ENCODE results near the gene DENND1A. TPM values are rescaled to one million over a fixed set of nuclear protein-coding genes. Genes with fewer than 3 reads are reported as not detected.

Gene DENND1A
- total and polyA plus RNA-seq, 2 experiments from 2014 or later, result 13.1 to 28.7 TPM

DNA sequence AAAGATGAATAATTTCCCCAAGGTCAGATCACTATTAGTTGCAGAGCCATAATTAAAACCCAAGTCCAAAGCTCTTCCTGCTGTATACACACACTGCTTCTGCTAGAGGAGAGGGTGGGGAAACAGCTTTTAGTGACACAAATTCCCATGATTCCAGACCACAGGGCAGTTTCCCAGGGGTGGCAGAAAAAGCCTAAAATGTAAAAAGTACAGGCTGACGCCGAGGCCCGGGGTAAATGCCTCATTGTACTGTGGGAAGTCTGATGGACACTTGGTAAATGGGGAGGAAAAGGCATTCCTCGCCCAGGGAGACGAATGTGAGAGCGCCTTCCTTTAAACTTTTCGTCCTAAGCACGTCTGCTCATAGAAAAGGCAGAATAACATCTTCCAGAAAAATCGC, 65.7 kb downstream of the DENND1A start (continued):
- TF ChIP-seq, protein P1, sequence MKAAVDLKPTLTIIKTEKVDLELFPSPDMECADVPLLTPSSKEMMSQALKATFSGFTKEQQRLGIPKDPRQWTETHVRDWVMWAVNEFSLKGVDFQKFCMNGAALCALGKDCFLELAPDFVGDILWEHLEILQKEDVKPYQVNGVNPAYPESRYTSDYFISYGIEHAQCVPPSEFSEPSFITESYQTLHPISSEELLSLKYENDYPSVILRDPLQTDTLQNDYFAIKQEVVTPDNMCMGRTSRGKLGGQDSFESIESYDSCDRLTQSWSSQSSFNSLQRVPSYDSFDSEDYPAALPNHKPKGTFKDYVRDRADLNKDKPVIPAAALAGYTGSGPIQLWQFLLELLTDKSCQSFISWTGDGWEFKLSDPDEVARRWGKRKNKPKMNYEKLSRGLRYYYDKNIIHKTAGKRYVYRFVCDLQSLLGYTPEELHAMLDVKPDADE (IDR thresholded peaks at IDR 0.05), result no peak
- no peak for TF ChIP-seq EZH2phosphoT487 (IDR thresholded peaks at IDR 0.05; ENCODE audit: unreplicated experiment)
- TF ChIP-seq, protein P2, sequence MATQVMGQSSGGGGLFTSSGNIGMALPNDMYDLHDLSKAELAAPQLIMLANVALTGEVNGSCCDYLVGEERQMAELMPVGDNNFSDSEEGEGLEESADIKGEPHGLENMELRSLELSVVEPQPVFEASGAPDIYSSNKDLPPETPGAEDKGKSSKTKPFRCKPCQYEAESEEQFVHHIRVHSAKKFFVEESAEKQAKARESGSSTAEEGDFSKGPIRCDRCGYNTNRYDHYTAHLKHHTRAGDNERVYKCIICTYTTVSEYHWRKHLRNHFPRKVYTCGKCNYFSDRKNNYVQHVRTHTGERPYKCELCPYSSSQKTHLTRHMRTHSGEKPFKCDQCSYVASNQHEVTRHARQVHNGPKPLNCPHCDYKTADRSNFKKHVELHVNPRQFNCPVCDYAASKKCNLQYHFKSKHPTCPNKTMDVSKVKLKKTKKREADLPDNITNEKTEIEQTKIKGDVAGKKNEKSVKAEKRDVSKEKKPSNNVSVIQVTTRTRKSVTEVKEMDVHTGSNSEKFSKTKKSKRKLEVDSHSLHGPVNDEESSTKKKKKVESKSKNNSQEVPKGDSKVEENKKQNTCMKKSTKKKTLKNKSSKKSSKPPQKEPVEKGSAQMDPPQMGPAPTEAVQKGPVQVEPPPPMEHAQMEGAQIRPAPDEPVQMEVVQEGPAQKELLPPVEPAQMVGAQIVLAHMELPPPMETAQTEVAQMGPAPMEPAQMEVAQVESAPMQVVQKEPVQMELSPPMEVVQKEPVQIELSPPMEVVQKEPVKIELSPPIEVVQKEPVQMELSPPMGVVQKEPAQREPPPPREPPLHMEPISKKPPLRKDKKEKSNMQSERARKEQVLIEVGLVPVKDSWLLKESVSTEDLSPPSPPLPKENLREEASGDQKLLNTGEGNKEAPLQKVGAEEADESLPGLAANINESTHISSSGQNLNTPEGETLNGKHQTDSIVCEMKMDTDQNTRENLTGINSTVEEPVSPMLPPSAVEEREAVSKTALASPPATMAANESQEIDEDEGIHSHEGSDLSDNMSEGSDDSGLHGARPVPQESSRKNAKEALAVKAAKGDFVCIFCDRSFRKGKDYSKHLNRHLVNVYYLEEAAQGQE (IDR thresholded peaks at IDR 0.05; ENCODE audit: unreplicated experiment), result no peak
- no peak for TF ChIP-seq EZH2 (IDR thresholded peaks at IDR 0.05; ENCODE audit: low read depth, unreplicated experiment)
- TF ChIP-seq ZNF331 (CRISPR knock-in tag; IDR thresholded peaks at IDR 0.05; ENCODE audit: low read depth), result no peak
- no peak for TF ChIP-seq NANOG (IDR thresholded peaks at IDR 0.05; ENCODE audit: borderline replicate concordance)
- no peak for TF ChIP-seq JUNB (IDR thresholded peaks at IDR 0.05; ENCODE audit: unreplicated experiment)
- TF ChIP-seq ZNF114 (CRISPR knock-in tag; IDR thresholded peaks at IDR 0.05), result no peak
- no peak for TF ChIP-seq CREB1 (CRISPR knock-in tag; IDR thresholded peaks at IDR 0.05; ENCODE audit: low read depth)
- no peak for TF ChIP-seq STAT1 (IDR thresholded peaks at IDR 0.05; ENCODE audit: unreplicated experiment)

DNA sequence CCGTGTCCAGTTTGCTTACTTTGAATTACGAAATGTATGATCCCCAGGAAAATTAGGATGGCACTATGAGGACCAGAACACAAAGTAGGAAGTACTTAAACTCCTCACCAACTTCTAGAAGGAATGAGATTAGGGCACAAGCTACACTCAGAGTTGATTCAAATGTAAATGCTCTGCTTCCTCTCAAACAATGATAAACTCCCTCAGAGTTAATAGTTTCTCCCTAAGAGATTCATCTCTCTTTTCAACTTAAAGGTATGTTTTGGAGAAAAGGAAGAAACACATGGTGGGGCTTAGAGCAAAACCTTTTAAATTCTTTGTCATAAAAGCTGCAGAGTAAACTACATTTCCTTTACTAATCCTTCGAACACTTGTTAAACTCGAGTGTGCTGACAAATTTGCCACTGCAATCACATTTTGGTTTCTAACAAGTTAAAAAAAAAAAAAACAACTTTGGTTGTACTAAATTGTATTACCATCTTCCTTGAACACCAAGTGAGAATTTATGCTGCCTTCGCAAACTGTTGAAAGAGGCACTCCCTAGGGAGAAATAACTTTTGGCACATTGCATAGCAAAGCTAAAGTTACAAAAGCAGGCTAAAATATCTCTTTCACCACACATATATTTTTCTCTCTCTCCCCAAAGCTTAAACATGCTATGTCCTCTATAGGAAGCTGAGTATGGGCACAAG, 66.6 kb downstream of the DENND1A start:
- H3K36me3 Mint-ChIP-seq (ENCODE audit: low read depth), result no peaks in the 10 kb centered on the region
- H3K9me2 ChIP-seq (ENCODE audit: insufficient read depth), result no peaks in the 10 kb centered on the region
- H3K27ac ChIP-seq (ENCODE audit: low read depth), result peak overlapping the region; percentile 73
- no peaks in the 10 kb centered on the region for H3F3A ChIP-seq (replicated peaks; ENCODE audit: low read depth)
- H2AFZ ChIP-seq, result no peak overlapping the region
- peaks cover 8% of the 10 kb centered on the region for H3K27me3 Mint-ChIP-seq (ENCODE audit: insufficient read depth, low read depth, poor library complexity)
- H3K4me3 Mint-ChIP-seq, result peak overlapping the region; percentile 53
- H3K27ac Mint-ChIP-seq, result peak overlapping the region; percentile 89
- ATAC-seq (peak; percentile 92), DNase-seq (ENCODE audit: low spot score) (peak; percentile 90)
- H3K4me3 ChIP-seq, result peak overlapping the region; percentile 9
- peaks cover 88% of the 10 kb centered on the region for H3K4me1 Mint-ChIP-seq
- peaks cover 17% of the 10 kb centered on the region for H3K27me3 ChIP-seq (ENCODE audit: insufficient read depth)
- no peaks in the 10 kb centered on the region for H4K20me1 ChIP-seq (replicated peaks; ENCODE audit: insufficient read depth)
- peaks cover 74% of the 10 kb centered on the region for H3K4me1 ChIP-seq (ENCODE audit: insufficient read depth)
- H3K9me3 Mint-ChIP-seq, result no peaks in the 10 kb centered on the region
- H3K36me3 ChIP-seq (ENCODE audit: insufficient read depth), result no peaks in the 10 kb centered on the region
- peak overlapping the region; percentile 39 for H3K4me2 ChIP-seq
- H3K79me2 ChIP-seq (replicated peaks; ENCODE audit: insufficient read depth), result peaks cover 6% of the 10 kb centered on the region; the same call in 1 of the 2 replicates
- TF ChIP-seq, protein P3, sequence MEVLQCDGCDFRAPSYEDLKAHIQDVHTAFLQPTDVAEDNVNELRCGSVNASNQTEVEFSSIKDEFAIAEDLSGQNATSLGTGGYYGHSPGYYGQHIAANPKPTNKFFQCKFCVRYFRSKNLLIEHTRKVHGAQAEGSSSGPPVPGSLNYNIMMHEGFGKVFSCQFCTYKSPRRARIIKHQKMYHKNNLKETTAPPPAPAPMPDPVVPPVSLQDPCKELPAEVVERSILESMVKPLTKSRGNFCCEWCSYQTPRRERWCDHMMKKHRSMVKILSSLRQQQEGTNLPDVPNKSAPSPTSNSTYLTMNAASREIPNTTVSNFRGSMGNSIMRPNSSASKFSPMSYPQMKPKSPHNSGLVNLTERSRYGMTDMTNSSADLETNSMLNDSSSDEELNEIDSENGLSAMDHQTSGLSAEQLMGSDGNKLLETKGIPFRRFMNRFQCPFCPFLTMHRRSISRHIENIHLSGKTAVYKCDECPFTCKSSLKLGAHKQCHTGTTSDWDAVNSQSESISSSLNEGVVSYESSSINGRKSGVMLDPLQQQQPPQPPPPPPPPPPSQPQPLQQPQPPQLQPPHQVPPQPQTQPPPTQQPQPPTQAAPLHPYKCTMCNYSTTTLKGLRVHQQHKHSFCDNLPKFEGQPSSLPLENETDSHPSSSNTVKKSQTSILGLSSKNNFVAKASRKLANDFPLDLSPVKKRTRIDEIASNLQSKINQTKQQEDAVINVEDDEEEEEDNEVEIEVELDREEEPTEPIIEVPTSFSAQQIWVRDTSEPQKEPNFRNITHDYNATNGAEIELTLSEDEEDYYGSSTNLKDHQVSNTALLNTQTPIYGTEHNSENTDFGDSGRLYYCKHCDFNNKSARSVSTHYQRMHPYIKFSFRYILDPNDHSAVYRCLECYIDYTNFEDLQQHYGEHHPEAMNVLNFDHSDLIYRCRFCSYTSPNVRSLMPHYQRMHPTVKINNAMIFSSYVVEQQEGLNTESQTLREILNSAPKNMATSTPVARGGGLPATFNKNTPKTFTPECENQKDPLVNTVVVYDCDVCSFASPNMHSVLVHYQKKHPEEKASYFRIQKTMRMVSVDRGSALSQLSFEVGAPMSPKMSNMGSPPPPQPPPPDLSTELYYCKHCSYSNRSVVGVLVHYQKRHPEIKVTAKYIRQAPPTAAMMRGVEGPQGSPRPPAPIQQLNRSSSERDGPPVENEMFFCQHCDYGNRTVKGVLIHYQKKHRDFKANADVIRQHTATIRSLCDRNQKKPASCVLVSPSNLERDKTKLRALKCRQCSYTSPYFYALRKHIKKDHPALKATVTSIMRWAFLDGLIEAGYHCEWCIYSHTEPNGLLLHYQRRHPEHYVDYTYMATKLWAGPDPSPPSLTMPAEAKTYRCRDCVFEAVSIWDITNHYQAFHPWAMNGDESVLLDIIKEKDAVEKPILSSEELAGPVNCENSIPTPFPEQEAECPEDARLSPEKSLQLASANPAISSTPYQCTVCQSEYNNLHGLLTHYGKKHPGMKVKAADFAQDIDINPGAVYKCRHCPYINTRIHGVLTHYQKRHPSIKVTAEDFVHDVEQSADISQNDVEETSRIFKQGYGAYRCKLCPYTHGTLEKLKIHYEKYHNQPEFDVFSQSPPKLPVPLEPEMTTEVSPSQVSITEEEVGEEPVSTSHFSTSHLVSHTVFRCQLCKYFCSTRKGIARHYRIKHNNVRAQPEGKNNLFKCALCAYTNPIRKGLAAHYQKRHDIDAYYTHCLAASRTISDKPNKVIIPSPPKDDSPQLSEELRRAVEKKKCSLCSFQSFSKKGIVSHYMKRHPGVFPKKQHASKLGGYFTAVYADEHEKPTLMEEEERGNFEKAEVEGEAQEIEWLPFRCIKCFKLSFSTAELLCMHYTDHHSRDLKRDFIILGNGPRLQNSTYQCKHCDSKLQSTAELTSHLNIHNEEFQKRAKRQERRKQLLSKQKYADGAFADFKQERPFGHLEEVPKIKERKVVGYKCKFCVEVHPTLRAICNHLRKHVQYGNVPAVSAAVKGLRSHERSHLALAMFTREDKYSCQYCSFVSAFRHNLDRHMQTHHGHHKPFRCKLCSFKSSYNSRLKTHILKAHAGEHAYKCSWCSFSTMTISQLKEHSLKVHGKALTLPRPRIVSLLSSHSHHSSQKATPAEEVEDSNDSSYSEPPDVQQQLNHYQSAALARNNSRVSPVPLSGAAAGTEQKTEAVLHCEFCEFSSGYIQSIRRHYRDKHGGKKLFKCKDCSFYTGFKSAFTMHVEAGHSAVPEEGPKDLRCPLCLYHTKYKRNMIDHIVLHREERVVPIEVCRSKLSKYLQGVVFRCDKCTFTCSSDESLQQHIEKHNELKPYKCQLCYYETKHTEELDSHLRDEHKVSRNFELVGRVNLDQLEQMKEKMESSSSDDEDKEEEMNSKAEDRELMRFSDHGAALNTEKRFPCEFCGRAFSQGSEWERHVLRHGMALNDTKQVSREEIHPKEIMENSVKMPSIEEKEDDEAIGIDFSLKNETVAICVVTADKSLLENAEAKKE (CRISPR knock-in tag; IDR thresholded peaks at IDR 0.05), result peak; percentile 61; the same call in 1 of the 2 replicates
- TF ChIP-seq POLR2AphosphoS5 (IDR thresholded peaks at IDR 0.05; ENCODE audit: low read depth), result peak; percentile 44; the same call in 1 of the 2 replicates
- TF ChIP-seq EZH2phosphoT487 (IDR thresholded peaks at IDR 0.05; ENCODE audit: unreplicated experiment), result no peak
- TF ChIP-seq CREB1 (CRISPR knock-in tag; IDR thresholded peaks at IDR 0.05; ENCODE audit: low read depth), result 0 out of 2 replicates have a peak, but pooled peaks have one; percentile 35
- TF ChIP-seq EZH2 (IDR thresholded peaks at IDR 0.05; ENCODE audit: low read depth, unreplicated experiment), result no peak
- no peak for TF ChIP-seq ZNF331 (CRISPR knock-in tag; IDR thresholded peaks at IDR 0.05; ENCODE audit: low read depth)
- TF ChIP-seq, protein P1 (IDR thresholded peaks at IDR 0.05), result peak; percentile 49; the same call in 1 of the 2 replicates
